NK-92 (cell line): ENCODE data around the gene SDHC.
"Not testable (repeated sequence)": the region's sequence is repeated elsewhere in the genome, so short reads cannot be mapped to it uniquely, and the experiment has no call there.

ENCODE experiments used
- DNase-seq: peaks from one replicate; lab custom pipeline; 2025; ENCODE audit not compliant: unreplicated experiment; lab: John Stamatoyannopoulos, UW

The SDHC gene

DNA sequence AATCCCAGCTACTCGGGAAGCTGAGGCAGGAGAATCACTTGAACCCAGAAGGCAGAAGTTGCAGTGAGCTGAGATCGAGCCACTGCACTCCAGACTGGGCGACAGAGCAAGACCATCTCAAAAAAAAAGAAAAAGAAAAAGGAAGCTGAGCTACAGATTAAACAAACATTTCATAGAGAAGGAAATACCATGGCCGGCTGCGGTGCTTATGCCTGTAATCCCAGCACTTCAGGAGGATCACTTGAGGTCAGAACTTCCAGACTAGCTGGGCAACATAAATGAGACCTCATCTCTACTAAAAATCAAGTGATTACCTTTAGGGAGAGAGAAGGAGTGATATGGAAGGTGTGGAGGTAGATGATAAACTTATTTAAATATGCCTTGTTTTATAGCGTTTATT, 67.5 kb downstream of the SDHC start:
- DNase-seq: no peak

DNA sequence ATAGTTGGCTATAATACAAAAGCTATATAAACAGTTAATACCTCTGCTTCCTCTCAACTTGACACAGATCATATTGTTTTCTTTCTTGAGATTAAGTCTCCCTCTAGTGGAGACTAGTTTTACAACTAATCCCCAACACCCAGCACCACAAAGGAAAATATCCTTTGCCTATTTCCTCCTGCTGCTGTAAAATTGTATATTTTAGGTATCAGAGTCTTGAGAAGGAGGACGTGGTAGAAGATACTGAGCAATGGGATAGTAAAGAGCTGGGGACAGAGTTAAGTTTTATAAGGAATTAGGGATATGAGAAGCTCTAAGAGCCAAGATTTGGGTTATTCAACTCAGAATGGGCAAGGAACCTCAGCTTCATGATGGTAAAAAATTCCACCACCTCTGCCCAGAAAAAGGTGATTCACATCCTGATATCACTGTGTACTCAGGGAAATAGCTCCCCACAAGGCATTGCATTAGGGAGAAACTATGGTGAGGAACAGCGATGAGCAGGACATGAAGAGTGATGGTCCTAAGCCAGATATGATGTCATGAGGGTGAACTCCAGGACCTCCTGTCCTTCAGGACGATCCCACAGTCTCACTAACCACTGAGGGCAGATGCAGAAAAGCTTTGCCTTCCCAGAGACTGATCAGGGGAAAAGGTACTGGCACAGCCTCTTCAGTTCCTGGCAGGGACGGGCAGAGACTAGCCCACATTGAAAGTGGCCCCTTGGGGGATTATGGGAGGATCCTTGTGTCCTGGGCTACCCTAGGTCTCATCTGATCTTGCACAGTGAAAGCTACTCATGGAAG, 68.2 kb downstream of the SDHC start:
- no peak for DNase-seq

DNA sequence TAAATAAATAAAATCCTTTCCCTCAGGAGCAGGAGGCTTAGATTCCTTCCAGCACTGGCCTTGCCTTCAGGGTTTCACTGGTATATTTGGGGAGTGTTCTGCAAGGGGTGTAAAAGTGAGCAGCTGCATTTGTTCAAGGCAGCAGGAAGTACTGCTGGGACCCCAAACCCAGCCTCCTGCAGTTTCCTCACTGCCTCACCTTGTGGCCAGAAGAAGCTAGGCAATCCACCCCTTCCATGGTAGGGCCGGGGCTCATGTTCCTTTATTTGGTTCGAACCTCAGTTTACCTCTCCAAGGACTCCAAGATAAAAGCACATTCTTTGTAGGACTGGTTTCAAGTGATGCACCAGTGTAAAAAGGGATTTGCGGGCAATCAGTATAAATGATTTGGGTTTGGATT, 74.5 kb downstream of the SDHC start:
- no peak for DNase-seq

DNA sequence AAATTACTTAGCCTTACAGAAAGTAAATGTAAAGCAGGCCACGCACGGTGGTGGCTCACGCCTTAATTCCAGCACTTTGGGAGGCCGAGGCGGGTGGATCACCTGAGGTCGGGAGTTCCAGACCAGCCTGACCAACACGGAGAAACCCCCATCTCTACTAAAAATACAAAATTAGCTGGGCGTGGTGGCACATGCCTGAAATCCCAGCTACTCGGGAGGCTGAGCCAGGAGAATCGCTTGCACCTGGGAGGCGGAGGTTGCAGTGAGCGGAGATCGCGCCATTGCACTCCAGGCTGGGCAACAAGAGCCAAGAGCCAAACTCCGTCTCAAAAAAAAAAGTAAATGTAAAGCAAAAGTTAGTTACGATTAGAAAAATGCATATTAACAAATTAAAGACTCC, 75.0 kb downstream of the SDHC start:
- DNase-seq: not testable (repeated sequence)

DNA sequence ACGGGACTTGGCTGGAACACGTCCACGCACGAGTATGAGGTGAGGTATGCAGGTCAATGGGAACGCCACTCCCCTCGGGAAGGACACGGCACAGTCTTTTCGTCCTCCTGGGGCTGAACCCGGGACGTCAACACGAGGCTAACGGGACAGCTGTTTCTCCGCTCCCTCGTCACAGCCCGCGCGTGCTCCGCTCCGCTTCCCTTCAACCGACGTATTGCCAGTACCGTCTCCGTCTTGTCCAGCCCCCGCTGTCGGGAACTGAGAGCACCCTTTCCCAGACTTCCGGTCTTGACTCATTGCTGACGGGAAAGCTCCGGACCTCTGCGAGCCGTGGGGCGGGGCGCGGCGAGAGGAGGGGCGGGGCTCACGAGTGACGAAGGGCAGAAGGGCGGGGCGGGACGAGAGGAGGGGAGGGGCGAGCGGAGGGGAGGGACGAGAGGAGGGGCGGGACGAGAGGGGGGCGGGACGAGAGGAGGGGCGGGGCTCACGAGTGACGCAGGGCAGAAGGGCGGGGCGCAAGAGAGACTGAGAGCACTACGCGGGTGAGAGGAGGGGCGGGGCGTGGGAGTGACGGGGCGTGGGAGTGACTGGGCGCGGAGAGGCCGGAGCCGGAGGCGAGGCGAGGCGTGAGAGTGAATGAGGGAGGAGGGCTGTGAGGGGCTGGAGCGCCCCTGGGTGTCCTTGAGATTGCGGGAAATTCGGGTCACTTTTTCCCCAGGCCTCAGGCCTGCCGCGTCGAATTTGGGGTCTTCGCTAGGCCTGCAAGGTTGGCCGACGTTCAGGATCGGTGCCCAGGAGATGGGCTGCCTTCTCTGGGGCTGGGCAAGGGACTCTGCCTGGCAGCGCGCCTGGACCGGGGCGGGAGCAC, 75.7 kb downstream of the SDHC start:
- DNase-seq: peak; percentile 82

DNA sequence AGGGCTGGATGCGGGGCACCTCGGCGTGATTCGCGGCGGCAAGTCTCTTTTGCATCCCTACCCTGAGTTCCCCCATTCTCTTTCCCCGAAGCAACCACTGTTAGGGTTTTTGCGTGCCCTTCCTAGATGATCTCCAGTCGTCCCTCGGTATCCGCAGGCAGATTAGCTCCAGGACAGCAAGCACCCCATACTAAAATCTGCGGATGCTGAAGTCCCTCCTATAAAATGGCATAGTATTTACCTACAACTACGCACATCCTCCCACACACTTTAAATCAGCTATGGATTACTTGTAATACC, 76.3 kb downstream of the SDHC start:
- DNase-seq: no peak

DNA sequence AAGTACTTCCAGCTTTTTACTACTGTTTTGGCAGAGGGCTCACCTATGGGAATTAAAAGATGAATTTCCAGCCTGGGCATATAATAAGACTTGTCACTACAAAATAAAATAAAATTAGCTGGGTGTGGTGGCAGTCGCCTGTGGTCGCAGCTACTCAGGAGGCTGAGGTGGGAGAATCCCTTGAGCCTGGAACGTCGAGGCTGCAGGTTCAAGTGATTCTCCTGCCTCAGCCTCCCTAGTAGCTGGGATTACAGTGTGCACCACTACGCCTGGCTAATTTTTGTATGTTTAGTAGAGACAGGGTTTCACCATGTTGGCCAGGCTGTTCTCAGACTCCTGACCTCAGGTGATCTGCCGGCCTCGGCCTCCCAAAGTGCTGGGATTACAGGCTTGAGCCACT, 77.0 kb downstream of the SDHC start:
- not testable (repeated sequence) for DNase-seq

DNA sequence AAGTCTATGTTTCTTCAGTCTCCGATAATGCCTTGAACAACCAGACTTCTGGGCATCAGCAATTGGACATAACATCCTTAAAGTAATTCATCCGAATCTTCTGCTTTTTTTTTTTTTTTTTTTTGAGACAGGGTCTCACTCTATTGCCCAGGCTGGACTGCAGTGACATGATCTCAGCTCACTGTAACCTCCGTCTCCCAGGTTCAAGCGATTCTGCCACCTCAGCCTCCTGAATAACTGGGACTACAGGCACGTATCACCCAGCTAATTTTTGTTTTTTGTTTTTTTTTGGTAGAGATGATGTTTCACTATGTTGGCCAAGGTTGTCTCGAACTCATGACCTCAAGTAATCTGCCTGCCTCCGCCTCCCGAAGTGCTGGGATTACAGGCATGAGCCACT, 77.4 kb downstream of the SDHC start:
- no peak for DNase-seq

DNA sequence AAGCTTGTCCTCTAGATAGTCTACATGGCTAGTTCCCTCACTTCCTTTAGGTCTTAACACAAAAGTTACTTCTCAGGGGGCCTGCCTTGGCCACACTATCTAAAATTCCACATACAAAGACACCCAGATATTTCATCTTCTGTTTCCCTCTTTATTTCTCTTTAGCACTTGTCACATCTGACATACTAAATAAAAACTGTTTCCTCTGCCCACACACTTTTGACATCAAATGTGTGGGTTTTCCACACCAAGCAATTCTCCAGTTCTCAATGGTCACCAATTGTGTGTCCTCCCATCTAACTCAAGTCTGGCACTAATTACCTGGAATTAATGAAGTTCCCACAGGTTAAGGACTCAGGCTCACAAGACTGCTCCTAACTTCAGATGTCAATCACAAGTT, 79.0 kb downstream of the SDHC start:
- DNase-seq: no peak

DNA sequence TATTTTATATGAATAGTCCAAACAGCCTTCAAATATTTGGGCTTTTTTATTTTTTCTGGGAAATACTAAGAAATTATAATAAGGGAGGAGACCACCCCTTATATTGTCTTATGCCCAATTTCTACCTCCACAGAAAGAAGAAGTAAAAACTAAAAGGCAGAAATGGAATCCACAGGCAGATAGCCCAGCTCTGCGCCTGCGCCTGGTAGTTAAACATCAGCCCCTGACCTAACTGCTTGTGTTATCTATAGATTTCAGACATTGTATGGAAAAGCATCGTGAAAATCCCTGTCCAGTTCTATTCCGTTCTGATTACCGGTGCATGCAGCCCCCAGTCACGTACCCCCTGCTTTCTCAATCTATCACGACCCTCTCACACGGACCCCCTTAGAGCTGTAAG, 82.9 kb downstream of the SDHC start:
- not testable (repeated sequence) for DNase-seq

DNA sequence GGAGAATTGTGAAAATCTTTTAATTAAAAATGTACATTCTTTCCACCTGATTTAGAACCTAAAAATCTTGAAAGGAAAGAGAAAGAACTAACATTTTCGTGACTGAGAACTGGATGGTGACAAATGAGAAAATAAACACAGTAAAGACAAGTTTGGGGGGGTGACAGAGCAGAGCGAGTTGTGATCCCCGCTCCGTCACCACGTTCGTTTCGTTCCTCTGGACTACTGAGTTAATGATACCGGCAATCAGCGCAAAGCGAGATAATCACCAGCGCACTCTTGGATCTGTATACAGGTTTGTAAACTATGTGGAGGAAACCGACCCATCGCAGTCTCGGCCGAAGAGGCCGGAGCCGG, 84.7 kb downstream of the SDHC start:
- no peak for DNase-seq

DNA sequence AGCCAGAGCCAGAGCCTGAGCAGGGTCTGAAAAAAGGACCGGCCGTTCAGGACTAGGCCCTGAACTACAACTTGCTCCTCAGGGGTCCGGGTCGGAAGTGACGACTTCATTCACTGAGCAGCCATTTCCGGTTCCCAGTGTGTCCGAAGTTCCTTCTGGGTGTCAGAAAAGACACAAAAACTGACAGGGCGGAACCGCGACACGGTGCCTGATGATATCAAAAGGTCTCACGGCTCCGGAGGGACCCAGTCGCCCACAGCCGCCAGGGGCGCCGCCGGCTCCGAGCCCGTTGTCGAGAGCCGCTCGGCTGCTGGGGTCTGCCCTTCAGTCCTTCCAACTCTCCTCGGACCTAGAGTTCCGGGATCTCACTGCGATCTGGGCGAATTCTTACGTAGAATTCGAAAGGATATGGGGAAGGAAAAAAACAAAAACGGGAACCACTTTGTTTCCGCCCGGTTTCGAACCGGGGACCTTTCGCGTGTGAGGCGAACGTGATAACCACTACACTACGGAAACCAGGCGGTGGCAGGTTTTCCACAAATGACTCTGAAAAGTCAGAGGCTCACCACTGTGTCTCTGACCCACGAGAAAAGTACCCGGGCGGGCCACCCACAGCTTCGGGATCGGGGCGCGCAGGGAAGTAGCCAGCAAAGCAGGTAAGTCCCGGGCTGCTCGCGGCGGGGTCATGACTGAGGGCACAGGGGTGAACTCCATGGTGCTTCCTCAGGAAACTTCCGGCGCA, 85.2 kb downstream of the SDHC start:
- peak; percentile 36 for DNase-seq

DNA sequence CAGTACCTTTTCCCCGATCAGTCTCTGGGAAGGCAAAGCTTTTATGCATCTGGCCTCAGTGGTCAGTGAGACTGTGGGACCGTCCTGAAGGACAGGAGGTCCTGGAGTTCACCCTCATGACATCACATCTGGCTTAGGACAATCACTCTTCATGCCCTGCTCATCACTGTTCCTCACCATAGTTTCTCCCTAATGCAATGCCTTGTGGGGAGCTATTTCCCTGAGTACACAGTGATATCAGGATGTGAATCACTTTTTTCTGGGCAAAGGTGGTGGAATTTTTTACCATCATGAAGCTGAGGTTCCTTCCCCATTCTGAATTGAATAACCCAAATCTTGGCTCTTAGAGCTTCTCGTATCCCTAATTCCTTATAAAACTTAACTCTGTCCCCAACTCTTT, 88.3 kb downstream of the SDHC start:
- no peak for DNase-seq

DNA sequence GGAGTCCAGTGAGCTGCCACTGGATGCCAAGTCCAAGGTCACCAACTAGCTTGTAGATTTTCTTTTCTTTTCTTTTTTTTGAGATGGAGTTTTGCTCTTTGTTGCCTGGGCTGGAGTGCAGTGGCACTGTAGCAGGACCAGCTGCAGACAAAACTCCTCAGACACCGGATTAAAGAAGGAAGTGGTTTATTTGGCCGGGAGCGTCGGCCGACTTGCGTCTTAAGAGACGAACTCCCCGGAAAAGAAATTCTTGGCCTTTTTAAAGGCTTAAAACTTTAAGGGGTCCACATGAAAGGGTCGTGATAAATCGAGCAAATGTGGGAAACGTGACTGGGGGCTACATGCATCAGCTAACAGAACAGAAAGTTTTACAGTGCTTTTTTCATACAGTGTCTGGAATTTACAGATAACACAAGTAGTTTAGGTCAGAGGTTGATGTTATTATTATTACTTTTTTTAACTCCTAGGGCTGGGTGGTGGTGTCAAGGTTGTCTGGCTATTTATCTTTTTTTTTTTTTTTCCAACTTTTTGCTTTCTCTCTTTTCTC, 89.9 kb downstream of the SDHC start:
- DNase-seq: no peak

DNA sequence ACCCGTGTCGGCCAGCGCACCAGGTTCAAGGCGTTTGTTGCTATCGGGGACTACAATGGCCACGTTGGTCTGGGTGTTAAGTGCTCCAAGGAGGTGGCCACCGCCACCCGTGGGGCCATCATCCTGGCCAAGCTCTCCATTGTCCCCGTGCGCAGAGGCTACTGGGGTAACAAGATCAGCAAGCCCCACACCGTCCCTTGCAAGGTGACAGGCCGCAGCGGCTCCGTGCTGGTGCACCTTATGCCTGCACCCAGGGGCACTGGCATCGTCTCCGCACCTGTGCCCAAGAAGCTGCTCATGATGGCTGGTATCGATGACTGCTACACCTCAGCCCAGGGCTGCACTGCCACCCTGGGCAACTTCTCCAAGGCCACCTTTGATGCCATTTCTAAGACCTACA, 92.4 kb downstream of the SDHC start:
- DNase-seq: not testable (repeated sequence)

DNA sequence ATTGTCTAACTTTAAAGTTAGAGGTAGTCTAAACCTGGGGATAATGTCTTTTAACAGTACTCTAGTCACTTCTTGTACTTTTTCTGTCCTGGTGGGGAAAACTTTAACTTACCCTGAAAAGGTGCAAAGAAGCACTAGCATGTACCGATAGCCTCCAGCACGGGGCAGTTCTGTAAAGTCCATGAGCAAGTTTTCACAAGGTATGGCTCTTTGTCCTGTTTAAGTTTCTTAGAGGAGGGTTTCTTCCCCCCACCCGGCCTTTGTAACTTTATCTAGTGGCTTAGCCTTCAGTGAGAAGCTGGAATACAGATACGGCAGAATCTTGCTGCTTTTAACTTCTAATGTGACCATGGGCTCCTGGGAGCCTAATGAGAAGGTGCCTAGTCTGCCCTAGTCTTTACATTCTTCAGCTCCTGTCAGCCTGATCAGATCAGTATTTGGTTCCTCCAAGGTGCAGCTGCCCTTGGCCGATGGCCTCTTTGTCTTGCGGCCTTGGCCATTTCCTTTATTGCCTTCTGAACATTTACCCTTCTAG, 93.3 kb downstream of the SDHC start:
- no peak for DNase-seq

DNA sequence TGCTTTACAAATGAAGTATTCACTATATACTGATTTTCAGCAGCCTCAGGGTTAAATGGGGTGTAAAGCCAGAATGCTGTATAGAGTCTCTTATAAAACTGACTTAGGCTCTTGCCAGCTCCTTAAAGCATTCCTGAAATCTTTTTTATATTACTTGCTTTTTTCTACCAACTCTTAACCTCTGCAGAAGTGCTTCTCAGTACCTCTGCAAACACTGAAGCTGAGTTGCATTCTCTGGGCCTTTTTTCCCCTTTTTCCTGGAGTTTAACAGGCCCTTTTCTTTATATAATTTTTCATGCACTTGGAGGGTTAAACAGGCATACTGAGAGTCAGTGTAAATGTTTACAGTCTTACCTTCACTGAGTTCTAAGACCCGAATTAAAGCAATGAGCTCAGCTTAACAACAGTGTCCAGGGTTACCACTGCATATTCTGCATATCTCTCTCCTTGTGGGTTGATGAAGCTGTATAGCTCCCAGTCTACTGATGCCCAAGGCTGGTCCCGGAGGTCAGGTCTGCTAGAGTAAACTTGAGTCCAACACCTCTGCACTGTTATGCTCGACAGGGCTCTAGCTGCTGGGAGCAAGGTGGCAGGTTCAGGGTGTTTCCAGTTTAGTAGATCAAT, 94.4 kb downstream of the SDHC start:
- DNase-seq: no peak

DNA sequence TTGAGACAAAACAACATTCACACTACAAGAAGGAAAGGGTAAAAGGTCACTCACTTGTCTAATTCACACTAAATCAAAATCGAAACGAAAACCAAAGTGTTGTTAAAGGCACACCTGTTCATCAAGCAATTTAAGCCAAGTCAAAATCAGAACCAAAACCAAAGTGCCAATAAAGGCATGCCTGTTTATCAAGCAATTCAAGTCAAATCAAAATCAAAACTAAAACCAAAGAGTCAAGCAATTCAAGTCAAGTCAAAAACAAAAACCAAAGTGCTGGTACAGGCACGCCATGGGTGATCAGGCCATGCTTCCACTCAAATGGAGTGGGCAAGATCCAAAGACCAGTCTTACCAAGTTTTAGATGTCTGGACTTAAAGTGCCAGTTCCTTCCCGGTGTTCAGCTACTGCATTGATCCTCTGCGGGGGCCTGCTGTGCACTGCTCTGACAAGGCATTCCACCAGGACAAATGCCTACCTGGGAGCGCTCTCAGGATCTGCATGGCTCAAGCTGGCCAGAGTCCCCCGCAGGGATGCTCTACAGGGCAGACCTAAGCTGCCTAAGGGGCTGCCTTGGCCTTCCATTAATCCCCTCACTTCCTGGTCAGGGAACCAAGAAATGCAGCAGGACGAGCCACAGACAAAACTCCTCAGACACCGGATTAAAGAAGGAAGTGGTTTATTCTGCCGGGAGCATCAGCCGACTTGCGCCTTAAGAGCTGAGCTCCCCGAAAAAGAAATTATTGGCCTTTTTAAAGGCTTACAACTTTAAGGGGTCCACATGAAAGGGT, 95.9 kb downstream of the SDHC start:
- not testable (repeated sequence) for DNase-seq

DNA sequence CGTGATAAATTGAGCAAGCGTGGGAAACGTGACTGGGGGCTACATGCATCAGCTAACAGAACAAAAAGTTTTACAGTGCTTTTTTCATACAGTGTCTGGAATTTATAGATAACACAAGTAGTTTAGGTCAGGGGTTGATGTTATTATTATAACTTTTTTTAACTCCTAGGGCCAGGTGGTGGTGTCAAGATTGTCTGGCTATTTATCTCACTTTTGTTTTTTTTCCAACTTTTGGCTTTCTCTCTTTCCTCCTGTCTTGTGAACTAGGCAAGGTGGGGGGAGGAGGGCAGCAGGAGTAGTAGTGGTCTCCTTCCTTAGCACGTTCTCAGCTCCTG, 96.4 kb downstream of the SDHC start:
- not testable (repeated sequence) for DNase-seq
